Type B pancreatic cell (in vitro differentiated cells): Measurements from ENCODE around the gene DIRAS2. TPM values are rescaled to one million over a fixed set of nuclear protein-coding genes. Genes with fewer than 3 reads are reported as not detected.

Source experiments
- DNase-seq: peaks from one replicate; pipeline ENCODE4 v3.0.0; 2021; ENCODE audit warnings: mixed read lengths; ENCODE audit not compliant: unreplicated experiment; ENCODE audit errors: extremely low spot score
- H3K27ac Mint-ChIP-seq: 2 replicates; pipeline ENCODE4 v1.8.0; 2021; ENCODE audit warnings: mild to moderate bottlenecking, mixed read lengths
- H3K27me3 Mint-ChIP-seq: 2 replicates; pipeline ENCODE4 v1.8.0; 2021; ENCODE audit warnings: mixed read lengths
- H3K36me3 Mint-ChIP-seq: 2 replicates; pipeline ENCODE4 v1.8.0; 2021; ENCODE audit warnings: mixed read lengths
- H3K4me1 Mint-ChIP-seq: one replicate; pipeline ENCODE4 v1.8.0; 2021; ENCODE audit warnings: mixed read lengths; ENCODE audit not compliant: unreplicated experiment
- H3K4me3 Mint-ChIP-seq: 2 replicates; pipeline ENCODE4 v1.8.0; 2021; ENCODE audit warnings: mild to moderate bottlenecking, mixed read lengths
- H3K9me3 Mint-ChIP-seq: 2 replicates; pipeline ENCODE4 v1.8.0; 2021; ENCODE audit warnings: mixed read lengths
- CTCF ChIP-seq: fragments of 200-600 bp; sonication (generic); conservative IDR thresholded peaks from 2 replicates; pipeline ENCODE4 v1.5.0; 2021; ENCODE audit warnings: antibody characterized with exemption, mild to moderate bottlenecking
- total RNA-seq: library from RNA; stranded (reverse); gene quantifications from 2 replicates; pipeline ENCODE4 v1.2.1, GENCODE V29; 2021; ENCODE audit warnings: low replicate concordance

Gene DIRAS2
- total RNA-seq, 1 donor from 2014 or later, result 5.2 TPM

- Mint-ChIP-seq H3K4me3 (no peak overlapping the region), H3K9me3 (peaks cover 7% of the 10 kb centered on the region), H3K27ac (no peak overlapping the region), H3K36me3 (no peaks in the 10 kb centered on the region), H3K4me1 (peaks cover 7% of the 10 kb centered on the region), H3K27me3 (peaks cover 28% of the 10 kb centered on the region)
- no peak for DNase-seq
- TF ChIP-seq CTCF, result no peak
Measured at GRCh38 chr9:90645721-90646120, 3.1 kb upstream of the DIRAS2 start.

- Mint-ChIP-seq H3K27me3 (peaks cover 37% of the 10 kb centered on the region), H3K27ac (peak overlapping the region; percentile 79), H3K4me1 (peaks cover 20% of the 10 kb centered on the region), H3K4me3 (peak overlapping the region; percentile 97), H3K9me3 (no peaks in the 10 kb centered on the region), H3K36me3 (no peaks in the 10 kb centered on the region)
- no peak for TF ChIP-seq CTCF
- no peak for DNase-seq
Measured at GRCh38 chr9:90641884-90642487, 638 bp downstream of the DIRAS2 start.

GRCh38 chr9:90641086-90641485, 1.5 kb downstream of the DIRAS2 start:
- TF ChIP-seq CTCF, result no peak
- H3K9me3 Mint-ChIP-seq, result no peaks in the 10 kb centered on the region
- peaks cover 20% of the 10 kb centered on the region for H3K4me1 Mint-ChIP-seq
- peak overlapping the region; percentile 97 for H3K4me3 Mint-ChIP-seq
- no peaks in the 10 kb centered on the region for H3K36me3 Mint-ChIP-seq
- peaks cover 37% of the 10 kb centered on the region for H3K27me3 Mint-ChIP-seq
- H3K27ac Mint-ChIP-seq, result no peak overlapping the region
- DNase-seq, result no peak

- TF ChIP-seq CTCF, result no peak
- Mint-ChIP-seq H3K27me3 (peaks cover 34% of the 10 kb centered on the region), H3K4me1 (peaks cover 20% of the 10 kb centered on the region), H3K36me3 (no peaks in the 10 kb centered on the region), H3K27ac (no peak overlapping the region), H3K9me3 (no peaks in the 10 kb centered on the region), H3K4me3 (peak overlapping the region; percentile 60)
- DNase-seq, result no peak
Measured at GRCh38 chr9:90640361-90640760, 2.3 kb downstream of the DIRAS2 start.

- no peak overlapping the region for H3K4me3 Mint-ChIP-seq
- no peak overlapping the region for H3K27ac Mint-ChIP-seq
- peaks cover 20% of the 10 kb centered on the region for H3K4me1 Mint-ChIP-seq
- no peak for DNase-seq
- peaks cover 26% of the 10 kb centered on the region for H3K27me3 Mint-ChIP-seq
- H3K36me3 Mint-ChIP-seq, result no peaks in the 10 kb centered on the region
- TF ChIP-seq CTCF, result no peak
- H3K9me3 Mint-ChIP-seq, result no peaks in the 10 kb centered on the region
Measured at GRCh38 chr9:90637626-90638025, 5.0 kb downstream of the DIRAS2 start.
